Lung (tissue), 12 donors: Measurements from ENCODE around the gene ANKRD50. TPM values are rescaled to one million over a fixed set of nuclear protein-coding genes. Genes with fewer than 3 reads are reported as not detected.

Source experiments
- ATAC-seq: fragments of 200-7000 bp; cut with Tn5 transposase; one replicate; pipeline ENCODE4 v1.9.1; 2020; ENCODE audit warnings: moderate number of reproducible peaks; ENCODE audit not compliant: insufficient read depth, low FRiP score
- DNase-seq, 3 donors: peaks; one replicate each; pipeline ENCODE4 v3.0.0-alpha.2; 2013 to 2017
- H3K27ac ChIP-seq, 2 donors: one replicate each; pipeline ENCODE4 v1.5.1; 2013; ENCODE audit warnings: mild to moderate bottlenecking in 2 of 2, moderate library complexity in 2 of 2, control low read depth in 1 of 2, inconsistent platforms in 1 of 2, low read depth in 1 of 2, low read length in 1 of 2
- H3K27me3 ChIP-seq, 3 donors: one replicate each; pipeline ENCODE4 v1.5.1; 2013; ENCODE audit warnings: low read length in 2 of 3; ENCODE audit not compliant: control insufficient read depth in 3 of 3, insufficient read depth in 3 of 3
- H3K36me3 ChIP-seq, 4 donors: one replicate each; pipeline ENCODE4 v1.5.1; 2013; ENCODE audit warnings: low read length in 4 of 4, mild to moderate bottlenecking in 1 of 4, moderate library complexity in 1 of 4; ENCODE audit not compliant: control insufficient read depth in 4 of 4, insufficient read depth in 4 of 4
- H3K4me1 ChIP-seq, 5 donors: one replicate each; pipeline ENCODE4 v1.5.1; 2013; ENCODE audit warnings: low read length in 5 of 5, mild to moderate bottlenecking in 2 of 5, moderate library complexity in 1 of 5; ENCODE audit not compliant: control insufficient read depth in 5 of 5, insufficient read depth in 5 of 5
- H3K4me3 ChIP-seq: one replicate; pipeline ENCODE4 v1.5.1; 2013; ENCODE audit warnings: mild to moderate bottlenecking, control low read depth, moderate library complexity
- H3K9ac ChIP-seq, 2 donors: one replicate each; pipeline ENCODE4 v1.5.1; 2013; ENCODE audit warnings: low read length in 2 of 2, control low read depth in 1 of 2; ENCODE audit not compliant: insufficient read depth in 1 of 2
- H3K9me3 ChIP-seq, 4 donors: one replicate each; pipeline ENCODE4 v1.5.1; 2013; ENCODE audit warnings: low read length in 3 of 4, mild to moderate bottlenecking in 1 of 4, moderate library complexity in 1 of 4; ENCODE audit not compliant: control insufficient read depth in 4 of 4, insufficient read depth in 3 of 4
- CTCF ChIP-seq: IDR thresholded peaks from 2 replicates; pipeline ENCODE4 v1.5.1; 2012; ENCODE audit warnings: mild to moderate bottlenecking; ENCODE audit errors: control extremely low read depth, extremely low read depth
- WGBS, 2 donors: extraction: QIAGEN DNeasy Blood & Tissue Kit; methylation state at CpG; one replicate each; pipeline ENCODE4 v1.1.7; 2013; 5-methylcytosine and 5-hydroxymethylcytosine counted together
- polyA plus RNA-seq, 2 donors: library from polyadenylated mRNA; stranded (reverse); fragments of 200-250 nt; gene quantifications; one replicate each; pipeline ENCODE4 v1.2.1, GENCODE V29; 2013
- total RNA-seq, 2 donors: library from RNA; depleted of rRNA in 1 of 2; stranded (reverse); fragments of >200 nt in 1 of 2; gene quantifications; one replicate each; pipeline ENCODE4 v1.2.1, GENCODE V29; 2014 to 2021
- donor health status: control.
- donor health status: control.
- donor health status: Bipolar disorder and iron deficiency.
- donor health status: healthy.
- donor health status: DM: yes; HTN: yes; CAD: no.

ANKRD50 gene
- total and polyA plus RNA-seq, 4 donors, result 4.0 to 137 (median 11.6) TPM

GRCh38 chr4:124691801-124692200 lies 20.7 kb downstream of the ANKRD50 start:
- WGBS, 2 donors, result 86 to 94% methylated on average over 2 of the region's 2 CpGs

DNA sequence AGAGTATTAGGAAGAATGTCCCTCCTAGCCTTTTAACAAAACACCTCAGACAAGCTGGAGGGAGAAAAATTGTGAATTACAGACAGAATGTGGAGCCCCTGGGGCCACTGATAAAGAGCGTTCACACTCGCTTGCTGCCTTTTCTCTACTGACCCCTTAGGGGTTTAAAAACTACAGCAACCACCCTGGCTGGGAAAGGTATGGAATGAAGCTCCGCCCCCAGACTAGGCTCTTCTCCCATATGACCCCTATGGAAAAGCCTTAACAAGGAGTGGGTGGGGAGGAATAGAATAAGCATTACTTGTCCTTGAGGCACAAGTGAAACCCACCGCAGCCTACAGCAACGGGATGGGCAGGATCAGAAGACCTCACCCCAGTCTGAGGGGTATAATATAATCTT lies 26.3 kb downstream of the ANKRD50 start:
- TF ChIP-seq CTCF, result no peak
- Histone ChIP-seq H3K9me3 (peaks cover 0 to 2% (median 0%) of the 10 kb centered on the region in 4 donors), H3K4me1 (no peaks in the 10 kb centered on the region), H3K27me3 (no peaks in the 10 kb centered on the region), H3K9ac (no peak overlapping the region), H3K27ac (no peak overlapping the region), H3K36me3 (peaks cover 0 to 17% (median 5%) of the 10 kb centered on the region in 4 donors), H3K4me3 (no peak overlapping the region)
- ATAC-seq, result no peak
- no peak for DNase-seq
- WGBS, 2 donors, result 94 to 95% methylated on average over 5 of the region's 5 CpGs

More at GRCh38 chr4:124691801-124692200, 20.7 kb downstream of the ANKRD50 start:
- Histone ChIP-seq H3K4me3 (no peak overlapping the region), H3K36me3 (peaks cover 0 to 20% (median 6%) of the 10 kb centered on the region in 4 donors), H3K4me1 (no peaks in the 10 kb centered on the region), H3K27ac (no peak overlapping the region), H3K9me3 (peaks cover 0 to 3% (median 0%) of the 10 kb centered on the region in 4 donors), H3K9ac (no peak overlapping the region), H3K27me3 (no peaks in the 10 kb centered on the region)
- no peak for ATAC-seq
- TF ChIP-seq CTCF, result no peak
- DNase-seq, result no peak

DNA sequence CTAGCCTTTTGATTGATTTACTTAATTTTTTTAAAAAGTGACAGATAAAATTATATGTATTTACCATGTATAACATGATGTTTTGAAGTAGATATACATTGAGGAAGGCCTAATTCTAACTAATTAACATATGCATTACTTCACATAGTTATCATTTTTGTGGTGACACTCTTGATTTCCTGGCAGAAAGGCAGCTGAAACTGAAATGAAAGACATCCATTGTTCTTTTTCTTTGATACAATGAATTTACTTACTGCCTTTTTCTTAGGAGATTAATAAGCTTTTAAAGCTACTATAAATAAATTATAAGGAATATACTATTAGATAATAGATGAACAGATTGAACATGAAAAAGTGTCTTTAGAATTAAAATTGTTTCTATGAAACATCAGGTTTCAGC lies 26.7 kb downstream of the ANKRD50 start:
- no peak for DNase-seq

More for the DNA sequence above, 26.7 kb downstream of the ANKRD50 start:
- TF ChIP-seq CTCF, result no peak
- Histone ChIP-seq H3K4me1 (no peaks in the 10 kb centered on the region), H3K9me3 (peaks cover 0 to 2% (median 0%) of the 10 kb centered on the region in 4 donors), H3K36me3 (peaks cover 0 to 17% (median 5%) of the 10 kb centered on the region in 4 donors), H3K27me3 (no peaks in the 10 kb centered on the region), H3K27ac (no peak overlapping the region), H3K4me3 (no peak overlapping the region), H3K9ac (no peak overlapping the region)
- ATAC-seq, result no peak
